ENCODE data around the gene PPP1R36.
"Not testable (repeated sequence)": the region's sequence is repeated elsewhere in the genome, so short reads cannot be mapped to it uniquely, and the experiment has no call there.

PPP1R36 gene

GRCh38 chr14:64518229-64518628 is 31.5 kb upstream of the PPP1R36 start:
- in situ Hi-C loops (cut with MboI; ENCODE audit: low sequenced_read_pairs), result no loop called here

GRCh38 chr14:64520699-64521098 is 29.1 kb upstream of the PPP1R36 start:
- in situ Hi-C loops (cut with MboI; ENCODE audit: low sequenced_read_pairs), result no loop called here

- in situ Hi-C loops (cut with MboI; ENCODE audit: low sequenced_read_pairs), result no loop called here
Observed at GRCh38 chr14:64522591-64523355, 27.0 kb upstream of the PPP1R36 start.

GRCh38 chr14:64525354-64525753 is 24.4 kb upstream of the PPP1R36 start:
- in situ Hi-C loops (cut with MboI; ENCODE audit: low sequenced_read_pairs), result no loop called here

- in situ Hi-C loops (cut with MboI; ENCODE audit: low sequenced_read_pairs), result no loop called here
Observed at GRCh38 chr14:64531567-64531966, 18.2 kb upstream of the PPP1R36 start.

- in situ Hi-C loops (cut with MboI; ENCODE audit: low sequenced_read_pairs), result no loop called here
Observed at GRCh38 chr14:64536488-64537245, 13.1 kb upstream of the PPP1R36 start.

- in situ Hi-C loops (cut with MboI; ENCODE audit: low sequenced_read_pairs), result no loop called here
Observed at GRCh38 chr14:64540208-64541202, 9.3 kb upstream of the PPP1R36 start, which contains the start of gene HSPA2. Gene HSPA2, plus strand, starts transcription at chr14:64540741. Its CDS starts 109 bp downstream, at chr14:64540850.

- in situ Hi-C loops (cut with MboI; ENCODE audit: low sequenced_read_pairs), result no loop called here
Observed at GRCh38 chr14:64541261-64541971, 8.3 kb upstream of the PPP1R36 start.

- in situ Hi-C loops (cut with MboI; ENCODE audit: low sequenced_read_pairs), result no loop called here
Observed at GRCh38 chr14:64541972-64542835, 7.6 kb upstream of the PPP1R36 start.

GRCh38 chr14:64542836-64543201 is 6.9 kb upstream of the PPP1R36 start:
- in situ Hi-C loops (cut with MboI; ENCODE audit: low sequenced_read_pairs), result no loop called here

- in situ Hi-C loops (cut with MboI; ENCODE audit: low sequenced_read_pairs), result no loop called here
Observed at GRCh38 chr14:64544607-64545312, 5.0 kb upstream of the PPP1R36 start.

GRCh38 chr14:64549016-64549415 is 745 bp upstream of the PPP1R36 start:
- in situ Hi-C loops (cut with MboI; ENCODE audit: low sequenced_read_pairs), result no loop called here

- in situ Hi-C loops (cut with MboI; ENCODE audit: low sequenced_read_pairs), result no loop called here
Observed at GRCh38 chr14:64550621-64551333, 1.0 kb downstream of the PPP1R36 start.

- in situ Hi-C loops (cut with MboI; ENCODE audit: low sequenced_read_pairs), result no loop called here
Observed at GRCh38 chr14:64554556-64554955, 4.8 kb downstream of the PPP1R36 start.

GRCh38 chr14:64556526-64556925 is 6.8 kb downstream of the PPP1R36 start:
- in situ Hi-C loops (cut with MboI; ENCODE audit: low sequenced_read_pairs), result no loop called here

- in situ Hi-C loops (cut with MboI; ENCODE audit: low sequenced_read_pairs), result not testable (repeated sequence)
Observed at GRCh38 chr14:64558216-64558615, 8.5 kb downstream of the PPP1R36 start.

- in situ Hi-C loops (cut with MboI; ENCODE audit: low sequenced_read_pairs), result no loop called here
Observed at GRCh38 chr14:64561631-64562030, 11.9 kb downstream of the PPP1R36 start.

GRCh38 chr14:64562436-64562835 is 12.7 kb downstream of the PPP1R36 start:
- in situ Hi-C loops (cut with MboI; ENCODE audit: low sequenced_read_pairs), result no loop called here
